Subcutaneous abdominal adipose tissue (tissue), 5 donors: ENCODE data around the gene TRPV4.

Source experiments
- H3K27ac ChIP-seq: one replicate; pipeline ENCODE4 v1.7.0; 2013; ENCODE audit warnings: low read depth, mild to moderate bottlenecking, inconsistent platforms, low read length, moderate library complexity
- H3K27me3 ChIP-seq, 5 donors: one replicate each; pipeline ENCODE4 v1.7.0; 2013; ENCODE audit warnings: low read length in 5 of 5, inconsistent platforms in 1 of 5; ENCODE audit not compliant: control insufficient read depth in 5 of 5, insufficient read depth in 4 of 5
- H3K36me3 ChIP-seq, 5 donors: one replicate each; pipeline ENCODE4 v1.7.0; 2013; ENCODE audit warnings: low read length in 5 of 5; ENCODE audit not compliant: control insufficient read depth in 5 of 5, insufficient read depth in 5 of 5
- H3K4me1 ChIP-seq, 5 donors: one replicate each; pipeline ENCODE4 v1.7.0; 2013; ENCODE audit warnings: low read length in 5 of 5, mild to moderate bottlenecking in 3 of 5, moderate library complexity in 1 of 5; ENCODE audit not compliant: control insufficient read depth in 5 of 5, insufficient read depth in 5 of 5
- H3K4me3 ChIP-seq, 5 donors: one replicate each; pipeline ENCODE4 v1.7.0; 2013; ENCODE audit warnings: low read length in 5 of 5, low read depth in 1 of 5
- H3K9ac ChIP-seq, 5 donors: one replicate each; pipeline ENCODE4 v1.7.0; 2013; ENCODE audit warnings: low read length in 5 of 5, mild to moderate bottlenecking in 4 of 5, moderate library complexity in 3 of 5
- H3K9me3 ChIP-seq, 5 donors: one replicate each; pipeline ENCODE4 v1.7.0; 2013; ENCODE audit warnings: low read length in 5 of 5; ENCODE audit not compliant: control insufficient read depth in 5 of 5
- donor health status: healthy.
- donor health status: healthy.
- donor health status: healthy.
- donor health status: healthy.
- donor health status: healthy.

The TRPV4 gene

GRCh38 chr12:109842021-109842420 is 8.8 kb upstream of the TRPV4 start:
- Histone ChIP-seq H3K4me3 (no peak overlapping the region), H3K27me3 (no peaks in the 10 kb centered on the region), H3K9ac (no peak overlapping the region), H3K9me3 (no peaks in the 10 kb centered on the region), H3K27ac (no peak overlapping the region), H3K36me3 (no peaks in the 10 kb centered on the region), H3K4me1 (peaks cover 3 to 11% (median 9%) of the 10 kb centered on the region in 5 donors)

- Histone ChIP-seq H3K27me3 (no peaks in the 10 kb centered on the region), H3K27ac (no peak overlapping the region), H3K9ac (no peak overlapping the region), H3K4me3 (no peak overlapping the region), H3K9me3 (no peaks in the 10 kb centered on the region), H3K36me3 (no peaks in the 10 kb centered on the region), H3K4me1 (peaks cover 3 to 11% (median 9%) of the 10 kb centered on the region in 5 donors)
These were observed 8.2 kb upstream of the TRPV4 start for GRCh38 chr12:109841356-109841755.

- H3K36me3 ChIP-seq: no peaks in the 10 kb centered on the region
- H3K9me3 ChIP-seq: no peaks in the 10 kb centered on the region
- H3K9ac ChIP-seq: no peak overlapping the region
- H3K4me1 ChIP-seq: peaks cover 3 to 6% (median 5%) of the 10 kb centered on the region in 5 donors
- H3K4me3 ChIP-seq: no peak overlapping the region
- no peaks in the 10 kb centered on the region for H3K27me3 ChIP-seq
- H3K27ac ChIP-seq: no peak overlapping the region
These were observed 7.3 kb upstream of the TRPV4 start for GRCh38 chr12:109840305-109841074.

- Histone ChIP-seq H3K9me3 (no peaks in the 10 kb centered on the region), H3K27ac (no peak overlapping the region), H3K27me3 (no peaks in the 10 kb centered on the region)
These were observed 6.2 kb upstream of the TRPV4 start for GRCh38 chr12:109839444-109839843.

GRCh38 chr12:109836916-109837315 is 3.7 kb upstream of the TRPV4 start:
- Histone ChIP-seq H3K27me3 (peaks cover 3 to 11% (median 7%) of the 10 kb centered on the region in 5 donors), H3K4me1 (peaks cover 0 to 10% (median 8%) of the 10 kb centered on the region in 5 donors), H3K36me3 (no peaks in the 10 kb centered on the region), H3K9ac (no peak overlapping the region), H3K4me3 (no peak overlapping the region), H3K9me3 (no peaks in the 10 kb centered on the region), H3K27ac (no peak overlapping the region)

More at GRCh38 chr12:109839444-109839843, 6.2 kb upstream of the TRPV4 start:
- H3K4me3 ChIP-seq: no peak overlapping the region
- H3K4me1 ChIP-seq: no peaks in the 10 kb centered on the region
- H3K36me3 ChIP-seq: no peaks in the 10 kb centered on the region
- H3K9ac ChIP-seq: no peak overlapping the region

GRCh38 chr12:109835827-109836226 is 2.6 kb upstream of the TRPV4 start:
- H3K4me3 ChIP-seq: no peak overlapping the region
- no peak overlapping the region for H3K27ac ChIP-seq
- no peaks in the 10 kb centered on the region for H3K9me3 ChIP-seq
- H3K9ac ChIP-seq: no peak overlapping the region
- H3K4me1 ChIP-seq: peaks cover 0 to 17% (median 8%) of the 10 kb centered on the region in 5 donors
- H3K27me3 ChIP-seq: peaks cover 10 to 20% (median 12%) of the 10 kb centered on the region in 5 donors
- H3K36me3 ChIP-seq: no peaks in the 10 kb centered on the region

- Histone ChIP-seq H3K4me3 (peak overlapping the region in 4 of 5 donors; percentile 21 to 63 (median 48)), H3K9me3 (no peaks in the 10 kb centered on the region), H3K36me3 (no peaks in the 10 kb centered on the region), H3K4me1 (peaks cover 0 to 30% (median 8%) of the 10 kb centered on the region in 5 donors), H3K27ac (no peak overlapping the region), H3K27me3 (peaks cover 11 to 25% (median 13%) of the 10 kb centered on the region in 5 donors), H3K9ac (peak overlapping the region in 3 of 5 donors; percentile 43 to 70 (median 65))
These were observed 474 bp downstream of the TRPV4 start for GRCh38 chr12:109832541-109833306.

GRCh38 chr12:109831929-109832328 is 1.3 kb downstream of the TRPV4 start:
- H3K9ac ChIP-seq: no peak overlapping the region
- no peaks in the 10 kb centered on the region for H3K36me3 ChIP-seq
- H3K27me3 ChIP-seq: peaks cover 11 to 25% (median 18%) of the 10 kb centered on the region in 5 donors
- no peak overlapping the region for H3K27ac ChIP-seq
- H3K9me3 ChIP-seq: no peaks in the 10 kb centered on the region
- no peak overlapping the region for H3K4me3 ChIP-seq
- H3K4me1 ChIP-seq: peaks cover 0 to 30% (median 8%) of the 10 kb centered on the region in 5 donors

- no peak overlapping the region for H3K9ac ChIP-seq
- H3K9me3 ChIP-seq: no peaks in the 10 kb centered on the region
- no peak overlapping the region for H3K4me3 ChIP-seq
- no peak overlapping the region for H3K27ac ChIP-seq
- no peaks in the 10 kb centered on the region for H3K36me3 ChIP-seq
- peaks cover 11 to 25% (median 18%) of the 10 kb centered on the region in 5 donors for H3K27me3 ChIP-seq
- peaks cover 0 to 30% (median 8%) of the 10 kb centered on the region in 5 donors for H3K4me1 ChIP-seq
These were observed 1.8 kb downstream of the TRPV4 start for GRCh38 chr12:109831365-109831764.

GRCh38 chr12:109830718-109831117 is 2.5 kb downstream of the TRPV4 start:
- H3K27ac ChIP-seq: no peak overlapping the region
- no peak overlapping the region for H3K4me3 ChIP-seq
- peaks cover 11 to 25% (median 18%) of the 10 kb centered on the region in 5 donors for H3K27me3 ChIP-seq
- no peaks in the 10 kb centered on the region for H3K36me3 ChIP-seq
- H3K9ac ChIP-seq: no peak overlapping the region
- peaks cover 0 to 30% (median 8%) of the 10 kb centered on the region in 5 donors for H3K4me1 ChIP-seq
- no peaks in the 10 kb centered on the region for H3K9me3 ChIP-seq
